Measurements from ENCODE around the gene EML2.

EML2 gene

GRCh38 chr19:45590300-45591003 lies 48.7 kb downstream of the EML2 start:
- in situ Hi-C loops (cut with MboI; ENCODE audit: low sequenced_read_pairs), result no loop called here

DNA sequence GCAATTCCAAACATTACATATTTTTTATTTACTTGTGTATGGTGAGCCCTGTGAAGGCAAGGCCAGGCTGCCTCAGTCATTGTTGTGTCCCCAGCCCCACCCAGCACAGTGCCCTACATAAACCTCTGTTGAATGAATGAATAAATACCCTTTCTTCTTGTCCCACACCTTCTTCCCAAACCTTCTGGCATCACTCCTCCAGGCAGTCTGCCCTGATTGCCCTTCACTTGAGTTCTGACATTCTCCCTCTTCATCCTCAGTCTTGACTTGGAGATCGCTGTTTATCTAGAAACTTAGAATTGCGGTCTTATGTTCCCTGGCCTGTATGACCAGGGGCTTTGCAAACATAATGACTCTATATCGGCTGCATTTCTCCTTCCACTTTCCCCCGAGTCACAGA lies 49.4 kb downstream of the EML2 start:
- in situ Hi-C loops (cut with MboI; ENCODE audit: low sequenced_read_pairs), result no loop called here

- in situ Hi-C loops (cut with MboI; ENCODE audit: low sequenced_read_pairs), result no loop called here
Measured at GRCh38 chr19:45587873-45588272, 51.3 kb downstream of the EML2 start.

GRCh38 chr19:45585158-45585577 lies 54.0 kb downstream of the EML2 start:
- in situ Hi-C loops (cut with MboI; ENCODE audit: low sequenced_read_pairs), result no loop called here

GRCh38 chr19:45584332-45585157 lies 54.7 kb downstream of the EML2 start, which contains the start of gene OPA3:
OPA3 (minus strand) TSS chr19:45584802; CDS start chr19:45584764, 38 bp downstream.
- in situ Hi-C loops (cut with MboI; ENCODE audit: low sequenced_read_pairs), result no loop called here

- in situ Hi-C loops (cut with MboI; ENCODE audit: low sequenced_read_pairs), result no loop called here
Measured at GRCh38 chr19:45581576-45581975, 57.6 kb downstream of the EML2 start.

DNA sequence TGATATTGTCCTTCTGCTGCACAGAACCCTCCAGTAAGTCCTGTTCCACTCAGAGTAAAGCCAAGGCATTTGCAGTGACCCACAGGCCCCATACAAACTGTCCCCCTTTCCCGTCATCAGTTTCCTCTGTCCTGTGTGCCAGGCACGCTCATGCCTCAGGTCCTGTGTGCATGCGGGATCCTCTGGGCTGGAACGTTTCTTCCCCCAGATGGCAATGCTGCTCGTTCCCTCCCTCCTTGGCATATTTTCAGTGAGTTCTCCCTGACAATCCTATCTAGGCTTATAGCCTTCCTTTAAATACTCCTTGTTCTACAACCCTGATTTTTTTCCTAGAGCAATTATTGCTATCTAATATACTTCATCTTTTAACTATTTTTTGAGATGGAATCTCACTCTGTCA lies 60.3 kb downstream of the EML2 start:
- in situ Hi-C loops (cut with MboI; ENCODE audit: low sequenced_read_pairs), result no loop called here

DNA sequence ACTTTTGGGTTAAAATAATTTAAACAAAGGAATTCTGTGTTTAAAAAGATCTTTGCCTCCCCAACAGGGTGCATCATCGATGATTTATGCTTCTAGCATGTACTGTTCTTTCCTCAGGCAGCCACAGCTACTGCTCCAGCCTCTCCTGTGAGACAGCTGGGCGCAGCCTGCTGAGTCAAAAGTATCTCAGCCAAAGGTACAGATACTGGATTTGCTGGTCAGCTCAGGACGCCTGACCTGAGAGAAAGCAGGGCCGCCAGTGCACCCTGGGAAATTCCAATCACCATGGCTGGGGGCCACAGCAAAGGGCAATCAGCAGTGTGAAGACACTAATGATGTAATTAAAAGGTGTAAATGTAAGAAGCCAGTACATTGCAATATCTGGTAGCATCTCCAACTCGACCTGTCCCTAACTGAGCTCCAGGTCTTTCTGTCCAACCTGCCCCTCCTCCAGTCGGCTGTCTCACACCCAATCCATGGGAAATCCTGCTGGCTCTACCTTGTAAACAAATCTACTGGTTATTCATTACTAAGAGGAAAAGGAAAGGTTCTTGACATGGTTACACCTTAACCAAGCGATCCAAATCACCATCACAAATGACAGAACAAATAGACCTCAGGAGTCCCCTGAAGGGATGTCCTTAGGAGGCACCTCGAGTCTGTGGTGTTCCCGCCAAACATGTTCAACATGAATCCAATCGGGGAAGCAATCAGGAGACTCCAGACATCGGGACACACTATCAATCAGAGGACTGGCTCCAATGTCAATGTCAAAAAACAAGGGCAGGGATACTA lies 61.9 kb downstream of the EML2 start:
- in situ Hi-C loops (cut with MboI; ENCODE audit: low sequenced_read_pairs), result no loop called here

GRCh38 chr19:45576682-45577081 lies 62.5 kb downstream of the EML2 start:
- in situ Hi-C loops (cut with MboI; ENCODE audit: low sequenced_read_pairs), result no loop called here

DNA sequence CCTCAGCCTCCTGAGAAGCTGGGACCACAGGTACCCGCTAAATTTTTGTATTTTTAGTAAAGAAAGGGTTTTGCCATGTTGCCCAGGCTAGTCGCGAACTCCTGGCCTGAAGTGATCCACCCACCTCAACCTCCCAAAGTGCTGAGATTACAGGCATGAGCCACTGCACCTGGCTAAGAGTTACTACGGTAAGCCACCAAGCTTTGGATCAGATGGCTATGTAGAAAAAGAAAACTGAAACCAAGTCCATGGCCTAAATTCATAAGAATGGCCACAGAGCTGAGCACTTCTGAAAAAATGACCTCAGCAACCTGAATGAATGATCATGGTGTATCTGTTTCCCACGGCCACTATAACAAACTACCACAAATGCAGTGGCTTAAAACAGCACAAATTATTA lies 64.0 kb downstream of the EML2 start:
- in situ Hi-C loops (cut with MboI; ENCODE audit: low sequenced_read_pairs), result no loop called here

DNA sequence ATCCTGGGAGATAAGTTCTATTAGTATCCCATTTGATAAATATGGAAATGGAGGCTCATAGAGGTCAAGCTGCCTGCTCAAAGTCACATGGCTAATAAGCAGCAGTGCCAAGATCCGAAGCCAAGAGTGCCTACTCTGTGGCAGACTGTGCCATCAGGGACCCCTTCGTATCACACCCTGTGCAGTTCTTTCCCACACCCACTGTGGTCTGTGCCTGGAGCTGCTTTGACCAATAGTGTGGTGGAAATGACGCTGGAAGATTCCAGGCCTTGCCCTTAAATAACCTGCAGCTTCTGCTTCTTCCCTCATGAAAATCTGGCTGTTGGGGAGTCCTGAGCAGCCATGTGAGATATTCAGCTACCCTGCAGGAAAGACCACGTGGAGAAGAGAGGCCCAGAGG lies 64.7 kb downstream of the EML2 start:
- in situ Hi-C loops (cut with MboI; ENCODE audit: low sequenced_read_pairs), result no loop called here

DNA sequence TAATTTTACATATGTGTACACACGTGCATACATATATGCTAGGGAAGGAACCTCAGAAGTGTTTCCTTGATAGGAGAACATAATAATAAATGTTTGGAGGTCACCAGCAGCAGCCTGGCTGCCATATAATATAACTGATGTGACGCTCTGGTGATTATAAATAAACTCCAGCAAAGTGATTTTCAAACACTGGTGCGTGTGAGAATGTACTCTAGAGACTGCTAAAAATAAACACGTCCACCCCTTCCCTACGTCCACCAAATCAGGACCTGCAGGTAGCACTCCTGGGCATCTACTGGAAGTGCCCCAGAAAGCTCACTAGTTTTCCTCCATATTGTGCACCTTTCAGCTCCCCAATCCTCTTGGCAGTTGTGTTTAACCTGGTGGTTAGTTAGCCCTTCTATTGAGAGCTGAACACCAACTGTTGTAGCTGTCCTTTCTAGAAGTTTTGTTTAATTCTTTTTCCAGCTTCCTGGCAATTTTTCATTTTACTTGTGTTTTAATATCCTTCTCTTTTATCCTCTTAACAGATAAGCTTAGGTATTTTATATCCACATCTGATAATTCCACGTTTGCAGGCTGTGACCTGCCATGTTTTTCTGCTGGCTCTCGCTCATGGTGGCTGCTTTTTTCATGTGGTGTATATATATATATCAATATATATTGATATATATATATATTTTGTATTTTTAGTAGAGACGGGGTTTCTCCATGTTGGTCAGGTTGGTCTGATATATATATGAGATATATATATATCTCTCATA lies 67.6 kb downstream of the EML2 start:
- in situ Hi-C loops (cut with MboI; ENCODE audit: low sequenced_read_pairs), result no loop called here

- in situ Hi-C loops (cut with MboI; ENCODE audit: low sequenced_read_pairs), result no loop called here
Measured at GRCh38 chr19:45569619-45570421, 69.4 kb downstream of the EML2 start.

DNA sequence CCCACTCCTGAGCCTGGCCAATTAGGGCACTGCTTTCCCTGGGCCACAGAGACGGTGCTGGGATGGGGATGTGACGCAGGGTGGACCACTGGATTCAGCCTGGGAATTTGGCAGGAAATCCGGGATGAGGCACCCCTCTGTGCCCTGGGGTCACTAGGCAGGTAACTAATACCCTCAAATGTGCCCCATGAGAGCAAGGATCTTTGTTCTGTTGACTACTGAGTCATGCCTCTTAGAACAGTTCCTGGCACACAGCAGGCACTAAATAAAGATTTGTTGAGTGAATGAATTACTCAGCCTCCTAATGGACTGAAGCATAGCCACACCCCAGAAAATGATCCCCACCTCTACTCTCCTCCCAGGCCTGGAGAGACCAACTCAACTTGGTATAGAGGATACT lies 70.5 kb downstream of the EML2 start:
- in situ Hi-C loops (cut with MboI; ENCODE audit: low sequenced_read_pairs), result no loop called here

- in situ Hi-C loops (cut with MboI; ENCODE audit: low sequenced_read_pairs), result no loop called here
Measured at GRCh38 chr19:45567609-45568008, 71.6 kb downstream of the EML2 start.

GRCh38 chr19:45564131-45564780 lies 74.9 kb downstream of the EML2 start:
- in situ Hi-C loops (cut with MboI; ENCODE audit: low sequenced_read_pairs), result loop anchor here (5.0 kb wide), 1 partner anchor 72 kb away; no protein-coding TSS in a partner anchor

GRCh38 chr19:45560686-45561085 lies 78.5 kb downstream of the EML2 start:
- in situ Hi-C loops (cut with MboI; ENCODE audit: low sequenced_read_pairs), result loop anchor here (5.0 kb wide), 1 partner anchor 68 kb away; no protein-coding TSS in a partner anchor

DNA sequence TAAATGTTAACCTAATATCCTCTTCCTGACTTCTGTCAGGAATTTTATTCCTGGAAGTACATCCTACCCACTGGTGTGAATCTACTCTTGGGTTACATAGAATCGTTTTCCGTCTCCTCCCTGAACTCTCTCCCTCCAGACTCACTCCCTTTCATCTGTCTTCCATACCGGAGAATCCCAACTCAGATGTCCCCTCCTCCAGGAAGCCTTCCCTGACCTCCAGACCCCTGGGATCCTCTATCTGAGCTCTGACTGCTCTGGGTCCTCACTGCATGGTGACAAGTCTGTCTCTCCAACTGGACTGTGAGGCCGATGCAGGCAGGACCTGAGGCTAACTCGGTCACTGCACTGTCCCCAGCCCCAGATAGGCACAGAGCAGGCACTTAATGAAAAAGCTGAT lies 79.2 kb downstream of the EML2 start:
- in situ Hi-C loops (cut with MboI; ENCODE audit: low sequenced_read_pairs), result loop anchor here (5.0 kb wide), 1 partner anchor 68 kb away; no protein-coding TSS in a partner anchor

Data from HL-60/S4 (cell line).